Cardiac muscle cell (in vitro differentiated cells and primary cell): ENCODE measurements around the gene CPM. TPM values are rescaled to one million over a fixed set of nuclear protein-coding genes. Genes with fewer than 3 reads are reported as not detected.

ENCODE experiments used
- DNase-seq, 2 donors: peaks; one replicate each; pipeline versions ENCODE4 v3.0.0 to v3.0.0-alpha.2; 2010 to 2017; ENCODE audit warnings: low read depth in 1 of 2, low spot score in 1 of 2
- H3K27ac ChIP-seq: fragments of 200-600 bp; sonication (generic); 2 replicates; pipeline ENCODE4 v1.5.1; 2016
- H3K27me3 ChIP-seq: fragments of 200-600 bp; sonication (generic); 2 replicates; pipeline ENCODE4 v1.6.0; 2016; ENCODE audit warnings: control low read depth
- H3K36me3 ChIP-seq: fragments of 200-600 bp; sonication (generic); 2 replicates; pipeline ENCODE4 v1.5.1; 2016; ENCODE audit warnings: control low read depth
- H3K4me1 ChIP-seq: fragments of 200-600 bp; sonication (generic); 2 replicates; pipeline ENCODE4 v1.8.1; 2017; ENCODE audit warnings: low read depth, mild to moderate bottlenecking, mixed run types
- H3K4me3 ChIP-seq: fragments of 200-600 bp; sonication (generic); 2 replicates; pipeline ENCODE4 v1.5.1; 2016; ENCODE audit warnings: mild to moderate bottlenecking
- H3K9me3 ChIP-seq: fragments of 200-600 bp; sonication (generic); 2 replicates; pipeline ENCODE4 v1.5.1; 2017; ENCODE audit warnings: low read depth, mild to moderate bottlenecking, control low read depth
- CTCF ChIP-seq: IDR thresholded peaks from 2 replicates; pipeline ENCODE4 v1.5.1; 2012; ENCODE audit warnings: low read depth, mild to moderate bottlenecking, low read length
- polyA plus RNA-seq: library from polyadenylated mRNA; unstranded; fragments of >200 nt; fragmentation: Nextera tagmentation; extraction: Ambion mirVana; gene quantifications from 2 replicates; pipeline ENCODE4 v1.2.1, GENCODE V29; 2016
- total RNA-seq: library from RNA; depleted of rRNA; stranded (reverse); fragments of >200 nt; gene quantifications from 2 replicates; pipeline ENCODE4 v1.2.3, GENCODE V29; 2016

CPM gene
- total and polyA plus RNA-seq, 2 experiments from 2014 or later, result 1.5 to 2.0 TPM

- no peaks in the 10 kb centered on the region for H3K27me3 ChIP-seq
- peak overlapping the region; percentile 58 for H3K27ac ChIP-seq
- H3K36me3 ChIP-seq, result peaks cover 78% of the 10 kb centered on the region
- TF ChIP-seq CTCF, result no peak
- no peak overlapping the region for H3K4me3 ChIP-seq
- H3K4me1 ChIP-seq, result no peaks in the 10 kb centered on the region
- H3K9me3 ChIP-seq, result no peaks in the 10 kb centered on the region
- no peak for DNase-seq
Observed at GRCh38 chr12:68827895-68828671, 104.9 kb downstream of the CPM start.

DNA sequence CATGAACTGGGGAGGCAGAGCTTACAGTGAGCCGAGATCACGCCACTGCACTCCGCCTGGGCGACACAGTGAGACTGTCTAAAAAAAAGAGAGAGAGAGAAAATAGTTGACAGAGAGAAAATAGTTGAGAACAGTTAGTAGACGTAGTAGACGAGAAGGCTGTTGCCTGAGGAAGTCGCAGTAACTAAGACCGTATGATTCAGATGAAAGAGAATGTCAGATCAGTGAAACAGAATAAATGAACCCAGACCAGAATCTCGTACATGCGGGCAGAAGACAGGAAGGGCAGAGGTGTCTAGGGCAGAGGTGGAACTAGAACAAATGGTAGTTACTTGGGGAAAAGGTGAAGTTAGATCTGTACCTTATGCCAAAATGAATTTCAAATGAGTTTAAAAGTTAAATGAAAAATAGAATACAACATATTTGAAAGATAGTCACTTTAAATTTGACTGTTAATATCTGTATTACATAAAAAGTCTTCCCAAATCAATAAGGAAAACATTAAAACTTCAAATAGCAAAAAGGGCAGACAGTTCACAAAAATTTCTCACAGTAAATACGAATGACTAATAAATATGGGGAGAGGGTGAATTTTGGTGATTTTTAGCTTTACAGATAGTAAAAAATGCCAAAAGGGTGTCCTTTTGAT, 107.3 kb downstream of the CPM start:
- no peak overlapping the region for H3K27ac ChIP-seq
- H3K27me3 ChIP-seq, result no peaks in the 10 kb centered on the region
- no peak for DNase-seq
- H3K36me3 ChIP-seq, result peaks cover 79% of the 10 kb centered on the region
- H3K4me1 ChIP-seq, result no peaks in the 10 kb centered on the region
- no peak overlapping the region for H3K4me3 ChIP-seq
- no peak for TF ChIP-seq CTCF
- H3K9me3 ChIP-seq, result no peaks in the 10 kb centered on the region

DNA sequence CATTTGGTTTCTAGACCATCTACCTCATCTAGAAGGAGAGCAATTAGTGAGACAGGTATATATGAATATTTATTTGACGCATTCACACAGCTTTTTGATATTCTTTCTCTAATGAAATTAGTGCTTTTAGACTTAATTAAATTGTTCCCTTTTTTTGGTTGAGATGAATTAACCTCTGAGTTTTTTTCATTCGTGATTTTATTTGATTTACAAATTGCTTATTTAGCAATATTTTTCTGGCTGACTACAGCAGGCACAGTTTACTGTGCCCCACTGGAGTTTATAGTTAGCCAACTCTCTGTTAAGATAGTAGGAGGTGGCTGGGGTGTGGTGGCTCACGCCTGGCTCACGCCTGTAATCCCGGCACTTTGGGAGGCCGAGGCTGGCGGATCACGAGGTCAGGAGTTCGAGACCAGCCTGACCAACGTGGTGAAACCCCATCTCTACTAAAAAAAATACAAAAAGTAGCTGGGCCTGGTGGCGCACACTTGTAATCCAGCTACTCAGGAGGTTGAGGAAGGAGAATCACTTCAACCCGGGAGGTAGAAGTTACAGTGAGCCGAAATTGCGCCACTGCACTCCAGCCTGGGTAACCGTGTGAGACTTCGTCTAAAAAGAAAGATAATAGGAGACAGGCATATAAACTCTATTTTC, 108.2 kb downstream of the CPM start:
- Histone ChIP-seq H3K27ac (no peak overlapping the region), H3K4me1 (no peaks in the 10 kb centered on the region), H3K9me3 (no peaks in the 10 kb centered on the region), H3K36me3 (peaks cover 83% of the 10 kb centered on the region), H3K4me3 (no peak overlapping the region), H3K27me3 (no peaks in the 10 kb centered on the region)
- DNase-seq, result no peak
- TF ChIP-seq CTCF, result no peak

DNA sequence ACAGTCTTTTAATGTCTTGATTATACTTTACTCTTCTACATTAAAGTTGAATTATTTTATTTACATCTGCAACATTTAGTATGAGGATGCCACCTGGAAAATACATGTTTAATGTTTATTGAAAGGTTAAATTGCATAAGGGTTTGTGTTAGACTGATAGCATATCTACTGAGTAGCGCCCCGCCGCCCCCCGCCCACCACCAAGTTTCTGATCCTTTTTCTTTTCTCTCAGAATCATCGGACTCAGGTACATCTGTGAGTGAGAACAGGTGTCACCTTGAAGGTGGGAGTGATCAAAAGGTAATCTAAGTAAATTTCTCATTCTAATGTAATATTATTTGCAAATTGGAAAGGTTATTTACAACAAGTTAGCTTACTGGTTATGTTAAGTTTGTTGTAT, 108.8 kb downstream of the CPM start:
- Histone ChIP-seq H3K27ac (no peak overlapping the region), H3K9me3 (no peaks in the 10 kb centered on the region), H3K27me3 (no peaks in the 10 kb centered on the region), H3K36me3 (peaks cover 81% of the 10 kb centered on the region), H3K4me1 (no peaks in the 10 kb centered on the region), H3K4me3 (no peak overlapping the region)
- DNase-seq, result no peak
- TF ChIP-seq CTCF, result no peak

GRCh38 chr12:68823696-68824095, 109.3 kb downstream of the CPM start:
- TF ChIP-seq CTCF, result no peak
- Histone ChIP-seq H3K4me1 (no peaks in the 10 kb centered on the region), H3K9me3 (no peaks in the 10 kb centered on the region), H3K36me3 (peaks cover 77% of the 10 kb centered on the region), H3K4me3 (no peak overlapping the region), H3K27ac (no peak overlapping the region), H3K27me3 (no peaks in the 10 kb centered on the region)
- peak in 1 of 2 donors; percentile 67 for DNase-seq
